ENCODE data around the gene NCOA7.
A peak's percentile ranks its signal among the peaks of the same experiment; 100 is the strongest.
"Not testable (repeated sequence)": the region's sequence is repeated elsewhere in the genome, so short reads cannot be mapped to it uniquely, and the experiment has no call there.

Gene NCOA7

DNA sequence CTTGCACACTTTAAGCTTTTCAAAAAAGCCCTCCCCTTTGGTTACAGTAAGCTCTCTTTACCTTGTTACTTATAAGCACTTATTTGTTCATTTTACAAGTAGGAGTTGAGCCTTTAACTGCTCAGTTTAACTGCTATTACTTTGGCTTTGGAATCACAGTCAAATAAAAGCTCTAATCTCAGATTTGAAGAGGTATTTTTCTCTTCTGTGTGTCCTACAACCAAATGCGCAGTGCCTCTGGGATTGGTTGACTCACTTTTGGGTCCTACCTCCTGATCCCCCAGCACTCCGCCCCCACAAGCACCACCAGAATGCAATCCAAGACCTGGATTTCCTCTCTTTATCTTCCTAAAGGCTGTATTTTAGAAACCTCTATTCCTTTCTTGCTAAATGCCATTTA is 2.5 kb downstream of the NCOA7 start:
- DNase-seq = no peak

DNA sequence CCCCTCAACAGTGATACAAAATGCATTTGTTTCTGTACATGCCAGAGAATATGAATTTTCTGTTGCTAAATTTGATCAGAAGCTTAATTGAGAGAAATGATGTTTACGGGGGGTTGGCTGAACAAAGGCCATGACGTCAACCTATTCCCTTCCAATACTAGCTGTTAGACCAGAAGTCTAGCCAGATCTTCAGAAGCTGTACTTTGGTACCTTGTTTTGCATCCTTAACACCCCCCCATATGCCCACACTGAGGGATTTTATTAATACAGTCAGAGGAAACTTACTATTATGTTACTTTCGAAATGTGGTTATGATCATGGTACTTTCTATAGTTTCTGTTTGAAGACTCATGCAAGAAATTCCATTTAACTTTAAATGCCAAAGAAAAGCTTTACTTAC is 3.1 kb downstream of the NCOA7 start:
- DNase-seq = no peak

DNA sequence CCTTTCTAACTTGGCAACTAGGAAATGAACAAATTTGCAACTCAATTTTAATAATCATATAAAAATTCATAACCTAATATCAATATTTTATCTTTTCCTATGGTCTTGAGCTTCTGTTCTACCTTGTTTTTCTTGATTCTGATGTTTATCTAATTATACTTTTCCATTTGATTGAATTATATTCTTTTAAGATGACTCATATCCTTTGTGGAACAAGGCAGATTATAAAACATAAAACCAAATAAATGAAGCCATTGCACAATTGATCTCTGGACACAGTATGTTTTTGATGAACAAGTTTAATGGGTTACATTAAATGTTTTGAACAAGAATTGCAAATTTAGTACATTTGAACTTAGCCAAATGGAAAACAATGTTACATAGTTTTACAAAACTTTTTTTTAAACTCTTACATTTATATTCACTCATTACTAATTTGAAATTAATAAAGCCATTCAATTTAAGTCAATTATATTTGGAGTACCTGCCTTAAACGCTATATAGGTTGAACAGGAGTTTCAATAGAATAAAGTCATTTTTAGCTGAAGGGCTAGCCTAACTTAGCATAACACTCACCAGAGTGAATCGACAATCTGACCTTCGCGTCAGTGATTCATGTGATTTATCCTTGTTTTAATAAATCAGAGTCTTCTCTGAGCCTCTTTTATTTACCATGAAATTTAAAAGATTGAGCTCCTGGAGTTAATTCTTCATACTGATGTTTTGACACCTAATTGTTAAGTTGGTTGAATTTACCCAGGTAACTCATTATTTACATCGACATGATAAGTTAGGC is 3.8 kb downstream of the NCOA7 start:
- DNase-seq = no peak

DNA sequence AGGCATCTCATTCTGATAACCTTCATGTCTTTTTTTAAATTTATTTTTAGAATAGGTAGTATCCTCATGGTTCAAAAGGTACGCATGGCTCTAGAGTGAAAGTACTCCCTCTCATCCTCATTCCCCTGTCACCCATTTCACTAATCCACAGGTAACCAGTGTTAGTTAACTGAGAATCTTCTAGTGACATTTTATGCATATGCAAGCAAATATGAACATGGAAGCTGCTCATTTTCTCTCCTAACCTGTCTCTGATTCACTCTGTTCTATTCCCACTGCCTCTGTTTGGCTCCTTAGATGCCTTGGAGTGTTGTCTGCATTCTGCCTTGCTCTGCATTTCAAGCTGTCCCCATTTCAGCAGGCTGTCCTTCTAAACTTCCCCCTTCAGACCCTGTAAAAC is 4.5 kb downstream of the NCOA7 start:
- no peak for DNase-seq

DNA sequence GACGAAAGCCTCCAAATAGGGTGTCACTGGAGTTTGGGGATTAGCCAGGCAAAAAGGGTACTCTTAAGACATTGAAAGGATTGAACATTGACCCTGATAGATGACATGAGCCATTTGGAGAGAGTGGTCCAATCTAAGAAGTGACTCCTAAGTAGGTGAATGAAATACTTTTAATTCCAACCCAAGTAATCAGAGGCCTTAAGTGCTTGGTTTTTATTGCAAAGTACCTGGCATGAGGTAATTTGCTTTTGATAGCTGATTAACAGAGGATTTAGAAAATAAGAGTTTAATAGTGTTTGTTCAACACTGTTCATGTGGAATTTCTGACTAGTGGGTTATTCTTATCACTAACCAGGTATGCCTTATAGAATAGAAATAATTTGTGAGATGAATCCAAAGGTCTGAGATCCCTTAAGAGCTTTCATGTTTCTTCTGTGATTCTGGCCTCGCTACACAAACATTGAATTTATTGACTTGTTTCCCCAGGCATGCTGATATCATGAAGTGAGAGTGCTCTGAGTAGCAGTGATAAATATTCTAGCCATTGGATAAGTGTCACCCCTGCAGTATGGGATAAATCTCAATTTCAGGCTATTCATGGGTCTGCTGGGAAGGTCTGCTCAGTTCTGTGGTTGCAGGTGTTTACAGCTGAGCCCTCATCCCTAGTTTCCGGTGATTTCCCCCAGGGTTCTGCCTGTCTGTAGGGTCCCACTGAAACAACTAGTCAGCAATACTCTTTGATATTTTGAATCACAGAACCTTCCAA is 6.5 kb downstream of the NCOA7 start:
- DNase-seq = no peak

DNA sequence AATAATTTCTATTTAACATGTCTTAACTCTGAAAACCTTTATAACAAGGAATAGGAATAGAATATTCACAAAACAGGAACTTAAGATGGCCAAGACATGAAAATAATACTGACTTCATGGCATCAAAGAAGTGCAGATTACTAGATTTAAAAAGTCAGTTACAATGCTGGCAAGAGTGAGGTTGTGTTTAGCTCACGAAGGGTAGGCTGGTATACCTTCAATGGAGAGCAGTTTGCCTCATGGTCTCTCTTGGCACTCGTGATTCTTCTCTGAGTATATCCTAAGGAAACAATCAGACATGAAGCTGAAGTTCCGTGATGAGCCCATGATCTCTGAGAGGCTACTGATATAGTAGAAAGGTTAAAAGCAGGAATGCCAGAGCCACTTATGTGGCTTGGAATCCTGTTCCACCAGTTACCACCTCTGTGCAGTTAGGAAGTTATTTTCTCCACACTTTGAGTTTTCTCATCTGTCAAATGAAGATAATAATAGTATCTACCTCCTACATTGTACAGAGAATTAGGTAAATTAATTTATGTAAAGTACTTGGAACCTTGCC is 7.2 kb downstream of the NCOA7 start:
- no peak for DNase-seq

DNA sequence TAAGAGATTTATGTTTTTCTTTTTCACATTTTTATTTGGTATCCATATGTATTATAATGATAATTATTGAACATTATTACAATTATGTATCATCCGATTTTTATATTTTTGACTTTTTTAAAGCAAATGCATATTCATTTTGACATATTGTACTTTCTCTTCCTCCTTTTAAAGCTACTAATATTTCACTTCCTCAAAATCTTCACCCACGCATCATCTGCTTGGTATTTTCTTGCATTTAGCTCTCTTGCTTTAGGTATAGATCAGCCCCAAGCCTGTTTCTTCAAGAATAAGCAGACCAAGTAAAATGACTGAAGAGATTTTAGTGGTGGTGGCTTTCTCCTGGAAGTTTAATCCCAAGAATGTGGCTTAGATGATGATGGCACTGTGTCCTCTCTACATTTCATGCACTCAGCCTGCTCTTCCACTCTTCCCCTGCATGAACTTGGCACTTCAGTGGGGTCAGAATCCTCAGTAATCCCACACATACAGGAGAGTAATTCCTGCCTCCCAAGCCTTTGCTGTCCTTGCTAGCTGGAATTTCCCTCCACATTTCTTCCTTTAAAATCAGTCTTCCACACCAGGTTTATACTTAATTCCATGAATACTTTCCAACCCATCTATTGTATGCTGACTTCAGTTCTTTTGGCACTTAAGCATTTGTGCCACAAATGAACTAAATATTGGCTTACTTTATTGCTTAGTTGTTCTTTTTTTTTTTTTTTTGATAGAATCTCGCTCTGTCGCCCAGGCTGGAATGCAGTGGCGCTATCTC is 8.2 kb downstream of the NCOA7 start:
- peak; percentile 67 for DNase-seq

DNA sequence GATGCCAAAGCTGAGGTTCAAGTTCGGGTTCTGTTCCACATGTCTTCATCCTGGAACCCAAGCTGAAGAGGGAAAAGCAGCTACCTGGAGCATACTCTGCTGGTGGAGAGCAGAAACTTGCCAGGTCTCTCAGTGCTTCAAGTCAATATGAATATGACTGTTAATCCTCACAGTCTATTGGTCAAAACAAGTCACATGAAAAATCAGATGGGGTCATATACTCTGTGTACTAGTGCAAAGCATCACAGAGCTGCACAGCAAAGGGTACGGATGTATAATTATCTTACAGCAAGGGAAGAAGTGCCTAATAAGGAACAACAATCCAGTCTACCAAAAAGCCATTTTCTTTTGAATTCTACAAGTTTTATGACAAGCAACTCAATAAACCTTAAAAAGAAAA is 11.6 kb downstream of the NCOA7 start:
- DNase-seq = no peak

DNA sequence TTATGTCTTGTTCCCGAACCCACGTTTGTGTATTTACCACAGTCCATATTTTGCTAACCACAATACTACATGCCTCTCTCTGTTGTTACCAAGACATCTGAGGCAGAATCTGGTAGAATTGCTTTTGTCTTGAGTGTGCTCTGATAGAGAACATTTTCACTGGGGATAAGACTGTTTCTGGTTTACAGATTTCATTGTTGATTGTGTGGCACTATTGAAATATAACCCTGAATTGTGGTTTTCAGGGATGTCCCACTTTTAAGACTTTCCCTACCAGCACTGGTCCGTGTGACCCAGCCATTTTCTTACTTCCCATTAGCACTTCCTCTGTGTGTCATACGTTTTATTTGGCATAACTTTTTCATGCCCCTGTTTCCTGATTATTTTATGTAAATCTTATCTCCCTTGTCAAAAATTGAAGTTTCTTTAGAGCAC is 12.2 kb downstream of the NCOA7 start:
- DNase-seq = peak; percentile 64

DNA sequence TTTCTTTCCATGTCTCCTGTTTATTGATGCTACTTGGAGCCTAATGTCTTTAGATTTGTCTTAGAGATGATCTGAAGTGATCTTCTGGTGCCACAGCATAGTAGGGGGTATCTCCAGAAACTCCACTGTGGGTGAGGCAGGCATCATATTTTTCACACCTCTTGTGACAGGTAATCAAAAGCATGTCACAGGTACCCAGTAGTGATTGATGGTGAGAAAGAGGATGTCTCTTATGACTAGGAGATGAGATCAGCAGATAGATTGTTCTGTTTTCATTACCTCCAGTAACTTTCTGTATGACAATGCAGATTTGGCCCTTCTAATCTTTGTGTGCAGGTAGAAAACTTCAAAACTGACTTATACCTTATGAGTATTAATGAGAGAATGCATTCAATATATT is 13.5 kb downstream of the NCOA7 start:
- no peak for DNase-seq

DNA sequence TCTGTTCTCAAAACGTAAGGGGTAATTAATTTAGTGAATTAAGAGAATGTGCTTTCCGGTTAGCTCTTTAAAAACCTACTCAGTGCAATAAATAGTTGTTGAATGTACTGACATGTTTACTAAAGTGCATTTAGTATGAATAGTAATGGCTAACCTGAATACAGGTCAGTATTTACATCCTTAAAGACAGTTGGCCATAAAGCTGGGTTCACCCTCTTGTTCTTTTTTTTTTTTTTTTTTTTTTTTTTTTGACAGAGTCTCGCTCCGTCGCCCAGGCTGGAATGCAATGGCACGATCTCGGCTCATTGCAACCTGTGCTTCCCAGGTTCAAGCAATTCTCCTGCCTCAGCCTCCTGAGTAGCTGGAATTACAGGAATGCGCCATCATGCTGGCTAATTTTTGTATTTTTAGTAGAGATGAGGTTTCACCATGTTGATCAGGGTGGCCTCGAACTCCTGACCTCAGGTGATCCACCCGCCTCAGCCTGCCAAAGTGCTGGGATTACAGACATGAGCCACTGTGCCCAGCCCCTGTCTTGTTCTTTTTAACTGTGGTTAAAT is 14.2 kb downstream of the NCOA7 start:
- DNase-seq = not testable (repeated sequence)

DNA sequence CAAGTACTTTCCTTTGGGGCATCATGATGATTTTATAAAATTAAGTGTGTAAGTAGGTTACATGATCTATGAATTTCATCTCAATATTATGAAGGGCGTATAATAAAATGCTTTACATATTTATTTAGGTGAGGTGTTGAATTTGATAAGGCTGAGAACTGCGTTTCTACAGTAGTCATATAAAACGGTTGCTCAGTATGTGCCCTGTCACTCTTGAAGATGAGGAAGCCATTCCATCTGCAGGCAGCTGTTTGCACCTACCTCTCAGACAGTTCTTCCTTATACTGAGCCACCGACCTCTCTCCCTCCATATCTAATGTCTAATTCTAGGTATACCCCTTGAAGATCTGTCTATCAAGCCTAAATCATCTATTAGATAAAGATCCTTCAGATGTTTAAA is 16.1 kb downstream of the NCOA7 start:
- DNase-seq = peak; percentile 45

DNA sequence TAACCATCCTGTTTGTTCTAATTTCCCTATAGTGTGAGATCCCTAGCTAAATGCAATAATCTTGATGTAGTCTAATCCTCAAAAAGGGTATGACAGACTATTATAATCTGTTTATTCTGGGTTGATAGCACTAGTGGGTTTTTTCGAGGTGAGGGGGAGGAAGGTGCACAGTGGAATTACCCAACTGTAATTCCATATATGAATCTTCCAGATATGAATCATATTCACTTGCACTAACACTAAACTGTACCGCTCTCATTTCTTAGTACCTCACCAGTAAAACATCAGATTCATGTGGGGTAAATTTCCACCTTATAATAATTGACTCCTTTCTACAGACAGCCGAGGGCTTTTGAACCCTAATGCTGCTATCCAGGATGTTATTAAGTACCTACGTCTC is 16.5 kb downstream of the NCOA7 start:
- DNase-seq = no peak

DNA sequence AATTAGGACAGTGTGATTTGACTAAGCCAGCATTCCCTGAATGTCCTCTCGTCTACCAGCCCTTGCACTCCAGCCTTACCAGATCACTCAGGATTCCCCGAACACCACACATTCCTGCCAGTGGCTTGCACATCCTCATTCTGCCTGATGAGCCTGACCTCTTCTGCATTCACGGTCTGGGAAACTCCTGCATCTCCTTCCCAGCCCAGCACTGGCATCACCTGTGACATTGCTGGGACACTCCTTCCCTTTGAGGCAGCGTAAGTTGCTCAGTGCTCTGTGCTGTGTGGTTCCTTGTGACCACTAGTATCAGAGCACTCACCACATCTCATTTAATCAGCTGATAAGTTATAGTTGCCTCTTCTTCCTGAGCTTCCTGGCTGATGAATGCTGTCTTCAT is 17.3 kb downstream of the NCOA7 start:
- DNase-seq = peak; percentile 47

DNA sequence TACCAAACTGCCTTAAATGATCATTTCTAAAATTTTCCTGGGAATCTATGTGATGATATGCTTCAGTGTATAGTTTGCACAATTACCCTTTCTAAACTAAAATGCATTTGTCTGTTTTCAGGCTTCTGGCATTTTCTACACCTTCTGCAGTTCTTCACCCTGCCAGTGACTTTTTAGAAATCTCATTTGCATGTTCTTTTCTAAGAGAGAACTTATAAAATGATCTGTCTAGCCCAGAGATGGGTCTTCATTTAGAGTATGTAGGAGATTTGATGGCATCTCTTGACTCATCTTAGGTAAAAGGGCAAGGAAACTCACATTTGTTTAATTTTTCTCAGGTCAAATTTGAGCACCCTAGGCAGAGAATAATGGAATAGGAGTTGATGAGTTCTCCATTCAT is 17.8 kb downstream of the NCOA7 start:
- no peak for DNase-seq

DNA sequence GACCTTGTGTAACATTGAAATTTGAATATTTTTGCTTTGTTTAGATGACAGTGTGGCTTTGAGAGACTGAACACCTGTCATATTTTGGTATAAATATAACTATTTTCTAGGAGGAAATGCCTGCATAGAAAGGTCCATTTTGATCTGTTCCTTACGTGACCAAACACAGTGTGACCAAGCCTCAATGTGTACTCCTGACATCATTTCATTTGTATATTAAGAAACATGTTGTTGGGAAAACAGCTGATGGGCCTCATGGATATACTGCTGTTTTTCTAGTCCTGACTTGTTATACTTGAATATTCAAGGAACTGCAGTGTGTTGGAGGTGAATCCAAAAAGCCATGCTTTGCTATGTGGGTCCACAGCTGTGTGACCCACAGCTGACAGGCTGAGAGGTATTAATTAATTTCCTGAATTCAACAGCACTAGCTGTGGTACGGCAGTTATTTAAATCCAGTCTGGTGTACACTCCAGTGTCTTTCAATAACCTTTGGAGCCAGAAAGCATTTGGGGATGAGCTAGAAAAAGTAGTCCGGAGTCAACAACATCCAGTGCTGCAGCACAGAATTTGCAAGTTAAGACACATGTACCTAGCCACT is 18.9 kb downstream of the NCOA7 start:
- DNase-seq = no peak

DNA sequence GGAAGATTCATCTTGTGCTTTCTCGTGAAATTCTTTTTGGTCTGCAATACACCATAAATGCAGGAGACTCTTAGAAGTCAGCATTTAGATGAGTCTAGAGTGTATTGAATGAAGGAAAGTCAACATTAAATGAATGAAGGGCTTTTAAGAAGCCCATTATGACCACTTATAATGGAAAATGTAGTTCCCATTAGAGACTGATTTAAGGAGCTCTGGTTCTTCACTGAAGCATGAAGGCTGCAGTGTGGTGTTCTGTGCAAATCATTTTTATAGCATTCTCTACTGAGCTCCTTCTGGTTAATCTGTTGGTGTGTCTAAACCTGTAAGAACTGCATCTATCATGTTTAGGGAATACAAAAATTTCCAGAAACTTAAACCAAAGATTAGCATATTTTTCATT is 19.7 kb downstream of the NCOA7 start:
- DNase-seq = no peak

DNA sequence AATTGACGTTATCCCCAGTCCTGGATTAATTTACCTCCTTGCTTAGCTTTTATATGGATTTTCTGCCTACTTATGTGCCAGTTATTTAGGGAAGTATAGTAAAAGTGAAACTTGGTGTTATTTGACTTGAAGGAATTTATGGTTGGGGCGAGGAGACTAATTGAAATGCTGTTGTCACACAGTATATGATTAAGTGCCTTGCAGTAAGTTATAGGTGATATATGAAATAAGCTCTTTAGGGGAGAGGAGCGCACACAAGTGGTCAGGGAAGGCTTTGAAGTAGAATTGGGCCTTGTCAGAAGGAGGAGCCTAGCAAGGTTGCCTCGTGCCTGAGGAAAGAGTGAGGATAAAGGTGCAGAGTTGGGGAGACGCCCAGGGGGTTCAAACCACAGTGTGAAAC is 20.5 kb downstream of the NCOA7 start:
- DNase-seq = no peak

DNA sequence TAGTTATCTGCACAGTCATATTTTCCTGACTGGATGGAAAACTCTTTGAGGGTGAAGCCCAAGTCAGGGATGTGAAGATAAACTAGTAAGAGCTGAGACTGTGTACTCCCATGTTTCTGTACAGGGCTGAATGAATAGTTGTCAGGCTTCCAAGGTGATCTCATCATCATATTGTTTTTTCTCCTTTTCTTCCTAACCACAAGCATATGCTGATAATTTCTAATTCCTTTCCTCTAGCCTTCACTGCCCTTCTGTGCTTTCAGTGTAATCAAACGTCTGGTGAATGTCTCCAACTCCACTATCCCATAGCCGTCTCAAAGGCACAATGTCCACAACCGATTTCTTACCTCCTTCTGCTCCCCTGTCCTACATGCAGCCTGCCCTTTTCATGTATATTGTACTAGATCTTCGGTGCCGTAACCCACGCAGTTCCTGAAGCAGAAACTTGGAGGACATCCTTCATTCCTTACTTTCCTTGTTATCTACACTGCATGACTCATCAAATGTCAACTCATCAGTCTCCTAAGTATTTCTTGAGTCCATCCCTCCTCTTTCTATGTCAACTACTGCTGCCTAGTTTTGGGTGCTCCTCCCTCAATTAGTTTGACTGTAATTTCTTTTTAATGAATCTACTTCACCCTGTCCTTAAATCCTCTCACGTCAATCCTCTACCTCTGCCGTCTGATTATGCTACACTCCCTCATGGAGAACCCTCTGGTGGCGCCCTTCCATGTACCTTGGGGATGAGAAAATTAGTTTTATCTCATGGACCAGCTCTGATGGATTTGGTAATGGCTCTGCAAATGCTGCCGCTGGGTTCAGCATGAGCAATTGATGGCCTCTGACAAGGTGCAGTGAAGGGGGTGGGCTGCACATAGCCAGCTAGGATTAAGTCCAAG is 21.9 kb downstream of the NCOA7 start:
- peak; percentile 75 for DNase-seq

DNA sequence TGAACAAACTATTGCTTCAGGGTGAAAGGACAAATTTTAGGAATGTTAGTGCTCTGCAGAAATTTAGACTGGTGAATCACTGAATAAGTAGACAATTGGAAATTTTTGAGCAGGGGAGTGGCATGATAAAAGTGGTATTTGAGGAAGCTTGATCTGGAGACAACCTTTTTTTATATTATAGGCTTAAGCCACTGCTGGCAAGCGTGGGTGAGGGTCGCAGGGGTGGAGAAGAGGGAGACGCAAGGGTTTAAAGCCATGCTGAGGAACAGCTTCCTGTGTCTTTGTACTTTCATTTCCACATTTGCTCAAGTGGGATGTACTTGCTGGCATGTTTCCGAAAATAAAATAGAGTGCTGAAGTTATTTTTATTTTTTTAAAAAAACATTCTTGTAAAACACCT is 23.7 kb downstream of the NCOA7 start:
- DNase-seq = peak; percentile 38
